ENCODE data around the gene ESPL1. TPM values are rescaled to one million over a fixed set of nuclear protein-coding genes. Genes with fewer than 3 reads are reported as not detected.

ESPL1 gene
- total and polyA plus RNA-seq, 4 donors, result 2.8 to 19.3 (median 3.7) TPM

- Histone ChIP-seq H3K27me3 (ENCODE audit: control insufficient read depth in 4 of 4, insufficient read depth in 4 of 4, low read length in 3 of 4) (no peaks in the 10 kb centered on the region), H3K36me3 (ENCODE audit: control insufficient read depth in 4 of 4, insufficient read depth in 3 of 4, low read depth in 1 of 4, low read length in 3 of 4) (no peaks in the 10 kb centered on the region), H3K9ac (ENCODE audit: low read depth in 1 of 2, low read length in 2 of 2) (no peak overlapping the region), H3K9me3 (ENCODE audit: control insufficient read depth in 4 of 4, low read length in 3 of 4) (no peaks in the 10 kb centered on the region), H3K4me1 (ENCODE audit: control insufficient read depth in 4 of 4, insufficient read depth in 4 of 4, low read length in 3 of 4) (no peaks in the 10 kb centered on the region), H3K27ac (ENCODE audit: low read depth in 1 of 2, low read length in 2 of 2) (no peak overlapping the region), H3K4me3 (ENCODE audit: low read depth in 1 of 3, low read length in 3 of 3) (no peak overlapping the region)
- no peak for DNase-seq (ENCODE audit: low spot score)
- 92% methylated on average over 6 of the region's 6 CpGs for WGBS
- no peak for TF ChIP-seq REST (IDR thresholded peaks at IDR 0.05)
- no peak for TF ChIP-seq ATF3 (IDR thresholded peaks at IDR 0.05)
- no peak for TF ChIP-seq HNF4A (conservative IDR thresholded peaks at IDR 0.05)
- no peak for TF ChIP-seq RAD21 (IDR thresholded peaks at IDR 0.05)
- TF ChIP-seq FOXA1 (IDR thresholded peaks at IDR 0.05), result no peak
- TF ChIP-seq SP1 (IDR thresholded peaks at IDR 0.05), result no peak
- no peak for TF ChIP-seq ZBTB33 (IDR thresholded peaks at IDR 0.05)
- TF ChIP-seq MAX (IDR thresholded peaks at IDR 0.05), result no peak
- TF ChIP-seq YY1 (IDR thresholded peaks at IDR 0.05), result no peak
- no peak for TF ChIP-seq RXRA (IDR thresholded peaks at IDR 0.05)
- TF ChIP-seq TAF1 (conservative IDR thresholded peaks at IDR 0.05), result no peak
- TF ChIP-seq CTCF (IDR thresholded peaks at IDR 0.05; ENCODE audit: low read depth, low read length, missing input control), result no peak
Measured at GRCh38 chr12:53259891-53260290, 8.2 kb upstream of the ESPL1 start.

- H3K4me1 ChIP-seq (ENCODE audit: control insufficient read depth in 4 of 4, insufficient read depth in 4 of 4, low read length in 3 of 4), result peaks cover 2 to 10% (median 8%) of the 10 kb centered on the region in 4 donors
- no peak overlapping the region for H3K27ac ChIP-seq (ENCODE audit: low read depth in 1 of 2, low read length in 2 of 2)
- no peak for DNase-seq (ENCODE audit: low spot score)
- H3K9ac ChIP-seq (ENCODE audit: low read depth in 1 of 2, low read length in 2 of 2), result no peak overlapping the region
- no peaks in the 10 kb centered on the region for H3K36me3 ChIP-seq (ENCODE audit: control insufficient read depth in 4 of 4, insufficient read depth in 3 of 4, low read depth in 1 of 4, low read length in 3 of 4)
- WGBS, result 79% methylated on average over 2 of the region's 2 CpGs
- no peak overlapping the region for H3K4me3 ChIP-seq (ENCODE audit: low read depth in 1 of 3, low read length in 3 of 3)
- no peaks in the 10 kb centered on the region for H3K27me3 ChIP-seq (ENCODE audit: control insufficient read depth in 4 of 4, insufficient read depth in 4 of 4, low read length in 3 of 4)
- no peaks in the 10 kb centered on the region for H3K9me3 ChIP-seq (ENCODE audit: control insufficient read depth in 4 of 4, low read length in 3 of 4)
- TF ChIP-seq YY1 (IDR thresholded peaks at IDR 0.05) (no peak), ZBTB33 (IDR thresholded peaks at IDR 0.05) (no peak), FOXA1 (IDR thresholded peaks at IDR 0.05) (no peak), JUND (IDR thresholded peaks at IDR 0.05) (no peak), MAX (IDR thresholded peaks at IDR 0.05) (no peak), ATF3 (IDR thresholded peaks at IDR 0.05) (no peak), EGR1 (IDR thresholded peaks at IDR 0.05; ENCODE audit: low read depth in 2 of 2) (no peak), REST (IDR thresholded peaks at IDR 0.05) (no peak), NR2F2 (IDR thresholded peaks at IDR 0.05) (no peak), RXRA (IDR thresholded peaks at IDR 0.05) (no peak), TAF1 (conservative IDR thresholded peaks at IDR 0.05) (no peak), HNF4A (conservative IDR thresholded peaks at IDR 0.05) (no peak), GABPA (IDR thresholded peaks at IDR 0.05 in 1 of 2, conservative IDR thresholded peaks at IDR 0.05 in 1 of 2) (no peak)
Measured at GRCh38 chr12:53265783-53266182, 2.3 kb upstream of the ESPL1 start.
